Measurements from ENCODE around the gene MBOAT2. TPM values are rescaled to one million over a fixed set of nuclear protein-coding genes. Genes with fewer than 3 reads are reported as not detected.

Gene MBOAT2
- total and polyA plus RNA-seq, 11 donors: 4.5 to 34.9 (median 16.1) TPM

DNA sequence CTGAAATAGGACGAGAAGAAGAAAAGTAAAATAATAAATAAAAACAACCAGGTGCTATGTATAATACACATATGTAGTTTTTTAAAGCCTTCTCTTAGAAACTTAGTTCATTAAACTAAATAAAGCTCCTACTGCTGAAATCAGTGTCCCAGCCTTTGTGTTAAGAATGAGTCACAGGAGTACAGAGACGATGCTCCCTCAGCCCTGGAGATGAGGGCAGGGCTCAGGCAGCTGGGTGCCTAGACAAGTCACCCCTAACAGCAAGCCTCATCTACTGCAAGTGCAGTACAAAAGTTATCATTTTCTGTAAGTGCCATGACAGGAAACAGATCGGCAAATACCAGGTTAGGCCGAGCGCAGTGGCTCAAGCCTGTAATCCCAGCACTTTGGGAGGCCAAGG, 184.3 kb downstream of the MBOAT2 start:
- H3K27me3 ChIP-seq: no peaks in the 10 kb centered on the region
- peak overlapping the region in 8 of 12 donors; percentile 4 to 78 (median 60) for H3K27ac ChIP-seq
- DNase-seq (peak in 1 of 5 donors; percentile 37), ATAC-seq (peak; percentile 39 to 74 (median 65))
- WGBS, 4 donors: 57 to 66% (median 63%) methylated on average over 5 of the region's 5 CpGs
- H3K9me3 ChIP-seq: no peaks in the 10 kb centered on the region
- TF ChIP-seq, protein P1, sequence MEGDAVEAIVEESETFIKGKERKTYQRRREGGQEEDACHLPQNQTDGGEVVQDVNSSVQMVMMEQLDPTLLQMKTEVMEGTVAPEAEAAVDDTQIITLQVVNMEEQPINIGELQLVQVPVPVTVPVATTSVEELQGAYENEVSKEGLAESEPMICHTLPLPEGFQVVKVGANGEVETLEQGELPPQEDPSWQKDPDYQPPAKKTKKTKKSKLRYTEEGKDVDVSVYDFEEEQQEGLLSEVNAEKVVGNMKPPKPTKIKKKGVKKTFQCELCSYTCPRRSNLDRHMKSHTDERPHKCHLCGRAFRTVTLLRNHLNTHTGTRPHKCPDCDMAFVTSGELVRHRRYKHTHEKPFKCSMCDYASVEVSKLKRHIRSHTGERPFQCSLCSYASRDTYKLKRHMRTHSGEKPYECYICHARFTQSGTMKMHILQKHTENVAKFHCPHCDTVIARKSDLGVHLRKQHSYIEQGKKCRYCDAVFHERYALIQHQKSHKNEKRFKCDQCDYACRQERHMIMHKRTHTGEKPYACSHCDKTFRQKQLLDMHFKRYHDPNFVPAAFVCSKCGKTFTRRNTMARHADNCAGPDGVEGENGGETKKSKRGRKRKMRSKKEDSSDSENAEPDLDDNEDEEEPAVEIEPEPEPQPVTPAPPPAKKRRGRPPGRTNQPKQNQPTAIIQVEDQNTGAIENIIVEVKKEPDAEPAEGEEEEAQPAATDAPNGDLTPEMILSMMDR (IDR thresholded peaks at IDR 0.05): no peak
- TF ChIP-seq POLR2A (IDR thresholded peaks at IDR 0.05): no peak
- no peak overlapping the region for H3K4me3 ChIP-seq
- H3K4me1 ChIP-seq: peaks cover 0 to 37% (median 22%) of the 10 kb centered on the region in 12 donors
- H3K36me3 ChIP-seq: peaks cover 0 to 77% (median 49%) of the 10 kb centered on the region in 9 donors
- intact Hi-C loops (cut with DNase I): no loop called here

DNA sequence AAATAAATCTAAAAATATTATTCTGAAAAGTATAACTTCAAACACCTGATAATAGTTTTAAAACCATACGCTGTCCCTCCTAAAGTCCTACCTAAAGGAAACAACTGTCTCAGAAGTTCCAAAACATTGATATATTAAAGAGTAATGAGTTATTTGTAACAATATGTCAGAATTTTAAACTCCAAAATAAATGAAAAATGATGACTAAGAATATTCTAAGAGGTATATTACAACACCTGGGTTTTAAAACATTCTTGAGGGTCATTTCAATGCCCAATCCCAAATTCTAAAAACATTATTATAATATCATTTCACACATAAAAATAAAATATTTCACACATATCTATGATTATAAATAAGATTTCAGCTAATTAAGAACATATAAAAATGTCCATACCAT, 186.3 kb downstream of the MBOAT2 start:
- Histone ChIP-seq H3K27ac (no peak overlapping the region), H3K9me3 (no peaks in the 10 kb centered on the region), H3K36me3 (peaks cover 0 to 87% (median 67%) of the 10 kb centered on the region in 9 donors), H3K4me1 (peaks cover 0 to 32% (median 18%) of the 10 kb centered on the region in 12 donors), H3K27me3 (no peaks in the 10 kb centered on the region), H3K4me3 (no peak overlapping the region)
- TF ChIP-seq, protein P1 (IDR thresholded peaks at IDR 0.05): no peak
- no peak for TF ChIP-seq POLR2A (IDR thresholded peaks at IDR 0.05)
- DNase-seq (no peak), ATAC-seq (no peak)
- WGBS, 4 donors: 94 to 100% (median 97%) methylated on average over 1 of the region's 1 CpG
- intact Hi-C loops (cut with DNase I): no loop called here

DNA sequence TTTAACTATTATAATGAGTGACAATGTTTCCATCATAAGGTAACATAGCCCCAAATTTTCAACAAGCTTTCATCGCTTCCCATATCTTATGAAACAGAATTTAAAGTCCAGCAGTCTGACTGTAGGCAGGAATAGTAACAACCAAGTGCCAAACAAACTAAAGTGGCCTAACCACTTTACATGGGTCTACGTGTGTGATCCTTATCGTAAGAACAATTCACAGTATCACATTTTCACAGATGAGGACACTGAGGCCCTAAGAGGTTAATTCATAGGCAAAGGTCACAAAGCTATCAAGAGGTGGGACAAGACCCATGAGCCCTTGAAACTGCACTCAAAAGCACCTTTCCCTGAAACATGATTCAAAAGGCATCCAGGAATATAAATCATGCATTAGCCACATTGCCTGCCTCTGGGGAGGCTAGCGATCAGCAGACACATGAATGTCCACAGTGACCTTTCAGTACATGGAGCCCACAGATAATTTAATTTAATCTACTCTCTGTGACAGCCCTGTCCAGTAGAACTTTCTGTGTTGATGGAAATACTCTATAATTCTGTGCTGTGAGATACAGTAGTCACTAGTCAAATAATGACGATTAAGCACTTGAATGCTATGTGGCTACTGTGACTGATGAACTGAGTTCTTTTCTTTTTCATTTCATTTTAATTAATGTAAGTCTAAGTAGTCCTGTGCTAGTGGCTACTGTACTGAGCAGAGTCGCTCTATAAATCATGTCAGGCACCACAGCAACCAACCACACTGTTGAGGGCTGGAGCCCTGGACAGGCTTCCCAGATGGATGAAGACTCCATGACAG, 196.4 kb downstream of the MBOAT2 start:
- TF ChIP-seq POLR2A (IDR thresholded peaks at IDR 0.05): no peak
- TF ChIP-seq, protein P1 (IDR thresholded peaks at IDR 0.05): no peak
- Histone ChIP-seq H3K4me3 (no peak overlapping the region), H3K4me1 (peaks cover 0 to 53% (median 18%) of the 10 kb centered on the region in 12 donors), H3K36me3 (peaks cover 0 to 100% (median 79%) of the 10 kb centered on the region in 9 donors), H3K27ac (peak overlapping the region in 11 of 12 donors; percentile 21 to 93 (median 77)), H3K9me3 (no peaks in the 10 kb centered on the region), H3K27me3 (no peaks in the 10 kb centered on the region)
- ATAC-seq: peak in 3 of 4 donors; percentile 5 to 63 (median 32)
- intact Hi-C loops (cut with DNase I): no loop called here
- no peak for DNase-seq
- WGBS, 4 donors: 59 to 70% (median 69%) methylated on average over 6 of the region's 6 CpGs
